ENCODE results near the gene TMEM191C. TPM values are rescaled to one million over a fixed set of nuclear protein-coding genes. Genes with fewer than 3 reads are reported as not detected.

Gene TMEM191C
- total and polyA plus RNA-seq, 2 of the 13 experiments (the other 11 are each of a cell fraction or from before 2014, with no cell fraction given): 1.2 to 2.9 TPM

DNA sequence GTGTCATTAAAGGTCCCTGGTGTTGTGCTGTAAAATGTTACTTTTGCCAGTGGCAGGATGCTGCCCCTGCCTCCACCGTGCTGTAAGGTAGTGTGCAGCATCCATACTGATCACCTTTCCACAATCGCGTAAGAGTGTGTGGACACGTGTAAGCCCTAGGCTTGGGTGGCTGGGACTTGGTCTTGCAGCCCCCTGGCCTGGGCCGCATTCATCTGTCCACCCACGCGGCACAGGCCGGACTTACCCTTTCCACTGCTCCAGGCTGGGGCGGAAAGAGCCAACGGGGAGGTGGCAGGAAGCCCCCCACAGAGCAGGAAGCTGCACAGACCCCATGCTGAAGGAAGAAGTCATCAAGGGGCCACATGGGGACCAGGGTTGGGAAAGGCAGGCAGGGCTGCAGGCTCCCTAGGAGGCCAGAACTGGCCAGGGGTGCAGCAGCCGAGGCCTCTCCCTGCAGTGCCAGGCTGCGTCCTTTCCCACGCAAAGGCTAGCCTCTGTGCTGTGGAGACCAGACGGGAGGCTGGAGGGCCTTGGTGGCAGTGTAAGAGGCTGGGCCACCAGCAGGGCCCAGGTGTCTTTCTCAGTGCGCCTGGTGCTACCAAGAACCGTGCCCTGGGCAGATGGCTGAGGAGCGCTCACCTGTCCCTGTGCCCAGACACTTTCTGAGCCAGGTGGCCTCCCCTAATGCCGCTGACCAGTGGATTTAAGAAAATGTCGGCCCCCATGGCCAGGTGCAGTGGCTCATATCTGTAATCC lies 11.7 kb upstream of the TMEM191C start (continued):
- TF ChIP-seq AGO2 (optimal IDR thresholded peaks at IDR 0.05; ENCODE audit: low read depth, low read length): peak; percentile 61

DNA sequence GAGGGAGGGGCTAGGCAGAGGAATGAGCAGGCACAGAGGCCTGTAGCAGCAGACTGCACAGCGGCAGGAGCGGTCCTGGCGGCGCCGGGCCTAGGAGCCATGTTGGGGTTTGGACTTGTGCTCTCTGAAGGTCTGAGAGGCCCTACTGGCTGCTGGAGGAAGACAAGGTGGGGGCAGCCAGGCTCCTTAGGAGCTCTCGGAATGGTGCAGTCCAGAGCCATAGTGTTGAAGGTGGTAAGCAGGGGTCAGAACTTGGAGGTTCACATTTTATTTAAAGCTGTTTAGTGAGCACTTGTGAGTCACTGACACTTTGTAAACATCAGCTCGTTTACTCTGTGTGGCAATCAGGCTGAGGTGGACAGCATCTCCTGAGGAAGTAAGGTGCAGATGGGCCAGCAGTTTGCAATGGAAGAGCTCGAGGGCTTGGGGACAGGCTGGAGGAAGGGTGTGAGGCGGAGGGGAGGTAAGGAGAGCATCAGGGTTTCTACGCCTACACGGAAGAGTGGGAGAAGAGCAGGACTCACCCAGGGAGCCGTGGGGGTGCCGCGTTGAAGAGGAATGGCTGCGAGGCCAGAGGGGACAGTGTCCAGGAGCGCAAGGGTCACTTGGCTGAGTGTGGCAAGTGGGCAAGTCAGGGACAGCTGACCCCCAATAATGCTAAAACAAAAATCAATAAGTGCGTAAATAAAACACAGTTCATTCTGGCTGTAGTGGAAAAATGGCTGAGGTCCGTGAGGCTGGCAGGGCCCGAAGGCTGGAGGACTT lies 10.0 kb upstream of the TMEM191C start:
- peaks cover 21% of the 10 kb centered on the region for H3K4me1 ChIP-seq (ENCODE audit: insufficient read depth, low read length)
- in situ Hi-C loops (cut with HindIII; ENCODE audit: extremely low pct_ligation_motif_present, low pct_unique_long_range_greater_than_20kb): no loop called here
- peak overlapping the region; percentile 48 for H3K9ac ChIP-seq (ENCODE audit: insufficient read depth, low read depth, low read length)
- under 1% methylated on average over 19 of the region's 19 CpGs for whole genome bisulfite sequencing (ENCODE audit: low lambda C conversion rate)
- H2AFZ ChIP-seq (ENCODE audit: low read length): no peak overlapping the region
- no peaks in the 10 kb centered on the region for H3K79me2 ChIP-seq (ENCODE audit: insufficient read depth, low read length)
- CTCF ChIA-PET (ENCODE audit: low intra/inter-chr PET ratio, low total read pairs): no interaction called here
- ATAC-seq (peak; percentile 83), FAIRE-seq (peak; percentile 42), DNase-seq (ENCODE audit: low spot score) (peak; percentile 65)
- no peaks in the 10 kb centered on the region for H3K27me3 ChIP-seq (ENCODE audit: control insufficient read depth in 1 of 2, insufficient read depth in 2 of 2, low read length in 2 of 2)
- H3K4me2 ChIP-seq (ENCODE audit: low read depth, low read length): peak overlapping the region; percentile 94
- H3K4me3 ChIP-seq (replicated peaks in 1 of 3; ENCODE audit: insufficient read depth in 1 of 3, low read depth in 2 of 3, low read length in 3 of 3): peak overlapping the region; percentile 43 to 73 (median 51)
- POLR2A ChIA-PET: interaction anchor here (1.1 kb wide), 3 partner anchors 11 to 172 kb away, joined by 3 to 4 read pairs (median 4); no protein-coding TSS in a partner anchor
- BruUV-seq (replicated peaks): TSS peak; percentile 23
- H4K20me1 ChIP-seq (ENCODE audit: insufficient read depth, low read length): no peaks in the 10 kb centered on the region
- H3K27ac ChIP-seq (ENCODE audit: extremely low read length, insufficient read depth, low read length): peak overlapping the region; percentile 88
- H3K36me3 ChIP-seq (replicated peaks in 1 of 2; ENCODE audit: control insufficient read depth in 1 of 2, insufficient read depth in 2 of 2, low read length in 2 of 2): no peaks in the 10 kb centered on the region
- intact Hi-C loops (cut with micrococcal nuclease; ENCODE audit: unreplicated experiment): no loop called here
- H3K9me3 ChIP-seq (ENCODE audit: low read length): no peaks in the 10 kb centered on the region
- TF ChIP-seq SOX13 (IDR thresholded peaks at IDR 0.05): no peak
- TF ChIP-seq SOX13 (CRISPR knock-in tag; conservative IDR thresholded peaks at IDR 0.05 in 1 of 2, IDR thresholded peaks at IDR 0.05 in 1 of 2): peak in 1 of 2 experiments; percentile 19; a peak in 1 of 4 replicates
- TF ChIP-seq ZNF816 (CRISPR knock-in tag; IDR thresholded peaks at IDR 0.05; ENCODE audit: borderline replicate concordance): no peak
- TF ChIP-seq, protein P1, sequence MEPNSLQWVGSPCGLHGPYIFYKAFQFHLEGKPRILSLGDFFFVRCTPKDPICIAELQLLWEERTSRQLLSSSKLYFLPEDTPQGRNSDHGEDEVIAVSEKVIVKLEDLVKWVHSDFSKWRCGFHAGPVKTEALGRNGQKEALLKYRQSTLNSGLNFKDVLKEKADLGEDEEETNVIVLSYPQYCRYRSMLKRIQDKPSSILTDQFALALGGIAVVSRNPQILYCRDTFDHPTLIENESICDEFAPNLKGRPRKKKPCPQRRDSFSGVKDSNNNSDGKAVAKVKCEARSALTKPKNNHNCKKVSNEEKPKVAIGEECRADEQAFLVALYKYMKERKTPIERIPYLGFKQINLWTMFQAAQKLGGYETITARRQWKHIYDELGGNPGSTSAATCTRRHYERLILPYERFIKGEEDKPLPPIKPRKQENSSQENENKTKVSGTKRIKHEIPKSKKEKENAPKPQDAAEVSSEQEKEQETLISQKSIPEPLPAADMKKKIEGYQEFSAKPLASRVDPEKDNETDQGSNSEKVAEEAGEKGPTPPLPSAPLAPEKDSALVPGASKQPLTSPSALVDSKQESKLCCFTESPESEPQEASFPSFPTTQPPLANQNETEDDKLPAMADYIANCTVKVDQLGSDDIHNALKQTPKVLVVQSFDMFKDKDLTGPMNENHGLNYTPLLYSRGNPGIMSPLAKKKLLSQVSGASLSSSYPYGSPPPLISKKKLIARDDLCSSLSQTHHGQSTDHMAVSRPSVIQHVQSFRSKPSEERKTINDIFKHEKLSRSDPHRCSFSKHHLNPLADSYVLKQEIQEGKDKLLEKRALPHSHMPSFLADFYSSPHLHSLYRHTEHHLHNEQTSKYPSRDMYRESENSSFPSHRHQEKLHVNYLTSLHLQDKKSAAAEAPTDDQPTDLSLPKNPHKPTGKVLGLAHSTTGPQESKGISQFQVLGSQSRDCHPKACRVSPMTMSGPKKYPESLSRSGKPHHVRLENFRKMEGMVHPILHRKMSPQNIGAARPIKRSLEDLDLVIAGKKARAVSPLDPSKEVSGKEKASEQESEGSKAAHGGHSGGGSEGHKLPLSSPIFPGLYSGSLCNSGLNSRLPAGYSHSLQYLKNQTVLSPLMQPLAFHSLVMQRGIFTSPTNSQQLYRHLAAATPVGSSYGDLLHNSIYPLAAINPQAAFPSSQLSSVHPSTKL (CRISPR knock-in tag; IDR thresholded peaks at IDR 0.05): peak; percentile 85
- TF ChIP-seq, protein P2, sequence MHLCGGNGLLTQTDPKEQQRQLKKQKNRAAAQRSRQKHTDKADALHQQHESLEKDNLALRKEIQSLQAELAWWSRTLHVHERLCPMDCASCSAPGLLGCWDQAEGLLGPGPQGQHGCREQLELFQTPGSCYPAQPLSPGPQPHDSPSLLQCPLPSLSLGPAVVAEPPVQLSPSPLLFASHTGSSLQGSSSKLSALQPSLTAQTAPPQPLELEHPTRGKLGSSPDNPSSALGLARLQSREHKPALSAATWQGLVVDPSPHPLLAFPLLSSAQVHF (CRISPR knock-in tag; IDR thresholded peaks at IDR 0.05): no peak
- peak; percentile 52; the same call in 1 of the 2 replicates for TF ChIP-seq HNF4G (IDR thresholded peaks at IDR 0.05; ENCODE audit: borderline replicate concordance, low read depth, low read length)
- no peak for TF ChIP-seq HNF4G (CRISPR knock-in tag; IDR thresholded peaks at IDR 0.05; ENCODE audit: borderline replicate concordance, low read depth)
- TF ChIP-seq, protein P3, sequence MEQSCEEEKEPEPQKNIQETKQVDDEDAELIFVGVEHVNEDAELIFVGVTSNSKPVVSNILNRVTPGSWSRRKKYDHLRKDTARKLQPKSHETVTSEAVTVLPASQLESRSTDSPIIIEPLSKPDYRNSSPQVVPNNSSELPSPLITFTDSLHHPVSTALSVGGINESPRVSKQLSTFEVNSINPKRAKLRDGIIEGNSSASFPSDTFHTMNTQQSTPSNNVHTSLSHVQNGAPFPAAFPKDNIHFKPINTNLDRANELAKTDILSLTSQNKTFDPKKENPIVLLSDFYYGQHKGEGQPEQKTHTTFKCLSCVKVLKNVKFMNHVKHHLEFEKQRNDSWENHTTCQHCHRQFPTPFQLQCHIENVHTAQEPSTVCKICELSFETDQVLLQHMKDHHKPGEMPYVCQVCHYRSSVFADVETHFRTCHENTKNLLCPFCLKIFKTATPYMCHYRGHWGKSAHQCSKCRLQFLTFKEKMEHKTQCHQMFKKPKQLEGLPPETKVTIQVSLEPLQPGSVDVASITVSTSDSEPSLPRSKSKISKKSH (CRISPR knock-in tag; IDR thresholded peaks at IDR 0.05; ENCODE audit: borderline replicate concordance): peak; percentile 22; the same call in 1 of the 2 replicates
- TF ChIP-seq NFATC3 (CRISPR knock-in tag; IDR thresholded peaks at IDR 0.05): no peak
- TF ChIP-seq HDAC1 (CRISPR knock-in tag; IDR thresholded peaks at IDR 0.05): peak; percentile 72
- peak; percentile 85 for TF ChIP-seq JUND (CRISPR knock-in tag; IDR thresholded peaks at IDR 0.05)
- TF ChIP-seq ZNF510 (CRISPR knock-in tag; IDR thresholded peaks at IDR 0.05; ENCODE audit: low read depth): no peak

All from HepG2 (cell line).